NCI-H2196 treated with DMSO at 0.1 percent for 48 hours (cell line): Measurements from ENCODE around the gene PAM.
"Not testable (repeated sequence)": the region's sequence is repeated elsewhere in the genome, so short reads cannot be mapped to it uniquely, and the experiment has no call there.

Source experiments
- DNase-seq: peaks from one replicate; lab custom pipeline; 2025; ENCODE audit not compliant: unreplicated experiment; lab: John Stamatoyannopoulos, UW

The PAM gene

GRCh38 chr5:102891175-102891574 lies 136.1 kb downstream of the PAM start:
- DNase-seq, result no peak

GRCh38 chr5:102893942-102894341 lies 138.8 kb downstream of the PAM start:
- DNase-seq, result no peak

GRCh38 chr5:102895234-102895633 lies 140.1 kb downstream of the PAM start:
- no peak for DNase-seq

- no peak for DNase-seq
These were observed 140.9 kb downstream of the PAM start for GRCh38 chr5:102895976-102896375.

GRCh38 chr5:102901424-102902134 lies 146.5 kb downstream of the PAM start:
- DNase-seq, result no peak

- no peak for DNase-seq
These were observed 147.0 kb downstream of the PAM start for GRCh38 chr5:102902135-102902448.

- no peak for DNase-seq
These were observed 147.5 kb downstream of the PAM start for GRCh38 chr5:102902647-102903046.

GRCh38 chr5:102903074-102903871 lies 148.2 kb downstream of the PAM start:
- DNase-seq, result no peak

- DNase-seq, result no peak
These were observed 150.0 kb downstream of the PAM start for GRCh38 chr5:102905056-102905455.

GRCh38 chr5:102907099-102907498 lies 152.0 kb downstream of the PAM start:
- not testable (repeated sequence) for DNase-seq

- no peak for DNase-seq
These were observed 155.4 kb downstream of the PAM start for GRCh38 chr5:102910240-102911226.

- DNase-seq, result no peak
These were observed 156.9 kb downstream of the PAM start for GRCh38 chr5:102911973-102912372.

GRCh38 chr5:102916109-102916508 lies 161.0 kb downstream of the PAM start:
- DNase-seq, result no peak

- no peak for DNase-seq
These were observed 164.0 kb downstream of the PAM start for GRCh38 chr5:102918986-102919610.

GRCh38 chr5:102920762-102921161 lies 165.7 kb downstream of the PAM start:
- no peak for DNase-seq

GRCh38 chr5:102921341-102922044 lies 166.4 kb downstream of the PAM start:
- DNase-seq, result no peak

GRCh38 chr5:102922111-102922720 lies 167.1 kb downstream of the PAM start:
- no peak for DNase-seq

GRCh38 chr5:102922799-102923477 lies 167.8 kb downstream of the PAM start:
- DNase-seq, result no peak

- DNase-seq, result no peak
These were observed 169.9 kb downstream of the PAM start for GRCh38 chr5:102924963-102925362.
